Measurements from ENCODE around the gene MAPK8. TPM values are rescaled to one million over a fixed set of nuclear protein-coding genes. Genes with fewer than 3 reads are reported as not detected.

The MAPK8 gene
- total RNA-seq, 2 experiments from 2014 or later = 44.2 to 45.4 TPM

DNA sequence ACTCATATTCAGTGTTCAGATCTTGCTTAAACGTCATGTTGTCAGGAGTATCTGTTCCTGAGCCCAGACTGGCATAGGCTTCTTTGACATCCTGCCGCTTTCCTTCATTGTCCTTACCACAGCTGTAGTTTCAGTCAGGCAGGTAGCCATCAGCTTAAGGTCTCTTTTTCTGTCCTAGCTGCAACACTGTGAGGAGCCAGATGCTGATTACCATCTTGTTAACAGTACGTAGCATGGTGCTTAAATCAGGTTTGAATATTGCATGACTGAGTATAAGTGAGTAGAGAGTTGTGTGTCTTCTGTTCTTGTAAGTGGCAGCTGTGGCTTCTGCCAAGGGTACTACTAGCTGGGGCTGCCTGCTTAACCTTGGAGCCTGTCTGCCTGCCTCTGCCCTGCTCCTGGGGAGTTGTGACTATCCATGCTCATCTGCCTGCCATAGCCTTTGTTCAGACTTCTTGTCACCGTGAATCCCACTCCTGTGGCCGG lies 92.6 kb downstream of the MAPK8 start:
- H3K36me3 Mint-ChIP-seq = no peaks in the 10 kb centered on the region
- no peaks in the 10 kb centered on the region for H3K9me3 Mint-ChIP-seq
- no peak for DNase-seq
- no peaks in the 10 kb centered on the region for H3K27me3 Mint-ChIP-seq
- no peak overlapping the region for H3K4me3 Mint-ChIP-seq
- POLR2A ChIA-PET = no interaction called here
- CTCF ChIA-PET = no interaction called here
- intact Hi-C loops (cut with micrococcal nuclease) = no loop called here
- no peak overlapping the region for H3K27ac Mint-ChIP-seq
- peaks cover 14% of the 10 kb centered on the region for H3K4me1 Mint-ChIP-seq (ENCODE audit: low read depth)

DNA sequence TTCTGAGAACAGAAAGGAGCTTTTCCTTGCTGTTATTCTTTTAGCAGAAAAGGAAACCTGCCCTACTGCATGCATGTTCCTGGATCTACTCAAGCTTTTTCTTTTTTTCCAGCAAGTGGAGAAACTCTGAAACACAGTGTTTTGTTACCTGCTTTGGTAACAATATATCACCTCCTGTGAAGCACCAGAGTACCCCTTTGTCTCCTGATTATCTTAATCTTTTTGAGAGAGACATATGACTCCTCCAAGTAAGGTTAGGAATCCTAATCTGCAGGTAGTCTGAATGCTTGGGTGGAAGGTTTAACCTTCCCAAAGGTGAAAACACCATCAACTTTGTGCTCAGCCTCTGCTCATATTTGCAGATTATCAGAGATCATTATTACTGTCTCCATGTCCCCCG lies 93.1 kb downstream of the MAPK8 start:
- ChIA-PET CTCF (no interaction called here), POLR2A (no interaction called here)
- H3K27ac Mint-ChIP-seq = no peak overlapping the region
- intact Hi-C loops (cut with micrococcal nuclease) = no loop called here
- no peak for DNase-seq
- peaks cover 1% of the 10 kb centered on the region for H3K36me3 Mint-ChIP-seq
- H3K4me1 Mint-ChIP-seq (ENCODE audit: low read depth) = peaks cover 14% of the 10 kb centered on the region
- H3K4me3 Mint-ChIP-seq = no peak overlapping the region
- H3K9me3 Mint-ChIP-seq = no peaks in the 10 kb centered on the region
- no peaks in the 10 kb centered on the region for H3K27me3 Mint-ChIP-seq

DNA sequence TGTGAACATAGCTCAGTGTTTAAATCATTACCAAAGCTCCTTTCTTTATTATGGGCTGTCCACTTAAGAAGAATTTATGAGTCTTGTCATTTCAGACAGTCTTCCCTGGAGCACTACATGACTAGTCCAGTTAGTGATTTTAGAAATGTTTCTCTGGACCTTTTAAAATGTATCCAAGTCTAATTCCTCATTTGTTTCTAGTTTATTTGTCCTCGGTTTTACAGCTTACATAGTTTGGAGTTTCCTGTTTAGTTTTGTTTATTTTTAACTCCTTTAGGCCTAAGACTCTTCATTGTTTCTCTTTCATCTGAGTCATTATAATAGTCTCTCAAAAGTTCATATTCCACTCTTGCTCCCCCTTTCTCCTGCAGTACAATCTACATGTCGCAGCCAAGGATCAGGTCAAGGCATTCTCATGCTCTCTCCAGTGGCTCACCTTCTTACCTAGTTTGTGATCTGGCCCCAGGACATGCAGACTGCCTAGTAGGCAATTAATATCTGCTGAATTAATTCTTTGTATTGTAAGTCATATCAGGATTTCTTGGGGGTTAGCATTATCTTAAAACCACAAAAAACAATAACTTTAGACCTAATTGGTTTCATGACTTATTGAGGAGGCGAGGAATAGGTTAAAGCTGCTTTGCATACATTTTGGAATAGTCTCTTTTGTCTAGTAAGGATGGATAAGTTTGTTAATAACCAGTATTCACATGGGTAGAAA lies 93.8 kb downstream of the MAPK8 start:
- intact Hi-C loops (cut with micrococcal nuclease) = no loop called here
- no peak overlapping the region for H3K4me3 Mint-ChIP-seq
- peaks cover 14% of the 10 kb centered on the region for H3K4me1 Mint-ChIP-seq (ENCODE audit: low read depth)
- no peak for DNase-seq
- ChIA-PET POLR2A (no interaction called here), CTCF (no interaction called here)
- no peaks in the 10 kb centered on the region for H3K9me3 Mint-ChIP-seq
- peaks cover 3% of the 10 kb centered on the region for H3K36me3 Mint-ChIP-seq
- no peaks in the 10 kb centered on the region for H3K27me3 Mint-ChIP-seq
- H3K27ac Mint-ChIP-seq = no peak overlapping the region

DNA sequence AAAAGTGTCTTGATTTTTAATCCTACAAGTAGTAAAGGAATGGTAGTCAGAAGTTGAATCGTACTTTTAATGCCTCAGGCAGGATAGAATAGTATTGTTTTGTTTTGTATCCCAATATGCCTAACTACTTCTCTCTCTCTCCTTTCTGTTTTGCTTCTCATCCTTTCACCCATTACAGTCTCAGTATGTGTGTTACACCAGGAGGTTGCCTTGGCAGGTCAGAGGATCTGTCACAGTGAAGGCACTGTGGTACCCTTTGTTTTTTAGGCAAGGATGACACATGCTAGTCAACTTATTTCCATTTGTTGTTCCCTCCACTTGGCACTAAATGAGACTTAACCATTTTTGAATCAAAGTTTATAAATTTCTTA lies 94.4 kb downstream of the MAPK8 start:
- H3K4me1 Mint-ChIP-seq (ENCODE audit: low read depth) = peaks cover 14% of the 10 kb centered on the region
- H3K36me3 Mint-ChIP-seq = peaks cover 5% of the 10 kb centered on the region
- CTCF ChIA-PET = no interaction called here
- H3K4me3 Mint-ChIP-seq = no peak overlapping the region
- no peaks in the 10 kb centered on the region for H3K9me3 Mint-ChIP-seq
- H3K27me3 Mint-ChIP-seq = no peaks in the 10 kb centered on the region
- H3K27ac Mint-ChIP-seq = no peak overlapping the region
- POLR2A ChIA-PET = no interaction called here
- intact Hi-C loops (cut with micrococcal nuclease) = no loop called here
- DNase-seq = no peak

DNA sequence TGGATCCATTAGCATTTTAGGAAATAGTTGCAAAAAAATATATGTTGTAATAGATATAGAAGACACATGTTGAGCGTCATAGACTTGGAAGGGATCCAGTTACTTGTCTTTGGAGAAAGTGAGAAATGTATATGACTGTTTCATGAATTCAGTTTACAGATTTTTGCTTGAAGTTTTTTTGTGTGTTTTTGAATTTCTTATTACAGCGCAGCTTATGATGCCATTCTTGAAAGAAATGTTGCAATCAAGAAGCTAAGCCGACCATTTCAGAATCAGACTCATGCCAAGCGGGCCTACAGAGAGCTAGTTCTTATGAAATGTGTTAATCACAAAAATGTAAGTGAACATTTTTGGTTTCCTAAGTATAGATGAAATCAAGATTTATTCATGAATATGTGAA lies 98.2 kb downstream of the MAPK8 start:
- POLR2A ChIA-PET = interaction anchor here (0.9 kb wide), 1 partner anchor 20 kb away, joined by 3 read pairs; no protein-coding TSS in a partner anchor
- Mint-ChIP-seq H3K4me3 (no peak overlapping the region), H3K27me3 (no peaks in the 10 kb centered on the region), H3K27ac (no peak overlapping the region), H3K4me1 (ENCODE audit: low read depth) (peaks cover 12% of the 10 kb centered on the region), H3K36me3 (peaks cover 8% of the 10 kb centered on the region), H3K9me3 (no peaks in the 10 kb centered on the region)
- no peak for DNase-seq
- intact Hi-C loops (cut with micrococcal nuclease) = no loop called here
- CTCF ChIA-PET = no interaction called here

DNA sequence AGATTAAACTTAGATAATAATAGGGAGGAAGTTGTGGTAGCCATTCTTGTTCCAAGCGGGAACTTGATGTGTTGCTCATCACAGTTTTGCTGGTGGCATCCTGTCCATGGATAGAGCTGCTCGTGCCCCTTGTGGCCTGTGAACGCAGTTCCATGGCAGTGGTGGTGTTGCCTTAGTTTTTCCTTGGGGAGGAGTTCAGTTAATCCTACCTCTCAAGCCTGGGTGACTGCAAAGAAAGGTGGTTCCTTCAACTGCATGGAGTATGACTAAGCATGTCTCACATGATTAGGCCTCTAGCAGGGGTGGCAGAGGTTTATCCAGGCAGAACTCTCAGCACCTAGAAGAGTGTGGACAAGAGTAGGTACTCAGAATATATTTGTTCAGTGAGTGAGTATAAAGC lies 99.7 kb downstream of the MAPK8 start:
- peaks cover 23% of the 10 kb centered on the region for H3K36me3 Mint-ChIP-seq
- H3K27me3 Mint-ChIP-seq = no peaks in the 10 kb centered on the region
- no peak for DNase-seq
- H3K4me3 Mint-ChIP-seq = no peak overlapping the region
- POLR2A ChIA-PET = no interaction called here
- no peaks in the 10 kb centered on the region for H3K9me3 Mint-ChIP-seq
- CTCF ChIA-PET = no interaction called here
- H3K27ac Mint-ChIP-seq = no peak overlapping the region
- intact Hi-C loops (cut with micrococcal nuclease) = no loop called here
- no peaks in the 10 kb centered on the region for H3K4me1 Mint-ChIP-seq (ENCODE audit: low read depth)

DNA sequence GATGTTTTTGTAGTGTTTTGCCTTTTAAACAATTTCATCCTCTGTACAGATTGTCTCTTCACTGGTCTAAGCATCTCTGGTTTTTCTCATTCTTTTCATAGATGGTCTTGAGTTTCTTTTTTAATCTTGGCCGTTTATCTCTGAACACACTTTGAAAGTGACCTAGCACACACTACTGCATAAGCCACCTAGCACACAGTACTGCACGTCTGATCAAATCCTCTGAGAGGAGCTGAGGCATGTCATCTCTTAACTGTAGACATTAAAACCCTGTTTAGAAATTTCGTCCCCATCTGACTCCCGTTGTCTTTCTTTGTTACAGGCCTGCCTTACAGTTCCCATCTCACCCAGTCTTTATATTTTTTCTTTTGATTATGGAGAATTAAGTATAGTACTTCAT lies 100.2 kb downstream of the MAPK8 start:
- intact Hi-C loops (cut with micrococcal nuclease) = no loop called here
- H3K27ac Mint-ChIP-seq = no peak overlapping the region
- DNase-seq = no peak
- peaks cover 28% of the 10 kb centered on the region for H3K36me3 Mint-ChIP-seq
- H3K4me3 Mint-ChIP-seq = no peak overlapping the region
- H3K27me3 Mint-ChIP-seq = no peaks in the 10 kb centered on the region
- H3K4me1 Mint-ChIP-seq (ENCODE audit: low read depth) = no peaks in the 10 kb centered on the region
- CTCF ChIA-PET = no interaction called here
- POLR2A ChIA-PET = no interaction called here
- H3K9me3 Mint-ChIP-seq = no peaks in the 10 kb centered on the region

DNA sequence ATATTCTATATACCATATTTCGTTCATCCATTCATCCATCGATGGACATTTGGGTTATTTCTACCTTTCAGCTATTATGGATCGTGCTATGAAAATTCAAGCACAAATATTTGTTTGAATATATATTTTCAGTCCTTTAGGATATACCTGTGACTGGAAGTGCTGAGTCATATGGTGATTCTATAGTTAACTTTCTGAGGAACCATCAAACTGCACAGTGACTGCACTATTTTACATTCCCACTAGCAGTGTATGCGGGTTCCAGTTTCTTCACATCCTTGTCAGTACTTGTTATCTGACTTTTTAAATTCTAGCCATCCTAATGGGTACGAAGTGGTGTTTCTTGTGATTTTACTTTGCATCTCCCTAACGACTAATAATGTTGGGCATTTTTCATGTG lies 104.0 kb downstream of the MAPK8 start:
- Mint-ChIP-seq H3K27me3 (no peaks in the 10 kb centered on the region), H3K4me3 (no peak overlapping the region), H3K4me1 (ENCODE audit: low read depth) (no peaks in the 10 kb centered on the region), H3K9me3 (peaks cover 15% of the 10 kb centered on the region), H3K36me3 (peaks cover 49% of the 10 kb centered on the region), H3K27ac (no peak overlapping the region)
- DNase-seq = no peak
- ChIA-PET CTCF (interaction anchor here (0.5 kb wide), 1 partner anchor 44 kb away, joined by 3 read pairs; no protein-coding TSS in a partner anchor), POLR2A (no interaction called here)
- intact Hi-C loops (cut with micrococcal nuclease) = no loop called here

DNA sequence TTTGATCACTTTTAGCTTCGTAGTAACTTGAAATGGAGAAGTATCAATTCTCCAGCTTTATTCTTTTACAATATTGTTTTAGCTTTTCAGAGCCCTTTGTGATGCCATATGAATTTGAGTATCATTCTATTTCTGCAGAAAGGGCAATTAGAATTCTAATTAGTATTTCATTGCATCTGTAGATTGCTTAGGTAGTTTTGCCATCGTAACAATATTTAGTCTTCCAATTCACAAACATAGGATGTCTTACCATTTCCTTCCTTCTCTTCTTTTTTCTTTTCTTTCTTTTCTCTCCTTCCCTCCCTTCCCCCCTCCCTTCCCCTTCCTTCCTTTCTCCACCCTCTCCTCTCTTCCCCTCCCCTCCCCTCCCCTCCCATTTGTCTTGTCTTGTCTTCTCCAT lies 105.0 kb downstream of the MAPK8 start:
- POLR2A ChIA-PET = no interaction called here
- intact Hi-C loops (cut with micrococcal nuclease) = no loop called here
- Mint-ChIP-seq H3K4me1 (ENCODE audit: low read depth) (no peaks in the 10 kb centered on the region), H3K9me3 (peaks cover 15% of the 10 kb centered on the region), H3K27me3 (no peaks in the 10 kb centered on the region), H3K27ac (no peak overlapping the region), H3K4me3 (no peak overlapping the region), H3K36me3 (peaks cover 45% of the 10 kb centered on the region)
- DNase-seq = no peak
- CTCF ChIA-PET = no interaction called here

DNA sequence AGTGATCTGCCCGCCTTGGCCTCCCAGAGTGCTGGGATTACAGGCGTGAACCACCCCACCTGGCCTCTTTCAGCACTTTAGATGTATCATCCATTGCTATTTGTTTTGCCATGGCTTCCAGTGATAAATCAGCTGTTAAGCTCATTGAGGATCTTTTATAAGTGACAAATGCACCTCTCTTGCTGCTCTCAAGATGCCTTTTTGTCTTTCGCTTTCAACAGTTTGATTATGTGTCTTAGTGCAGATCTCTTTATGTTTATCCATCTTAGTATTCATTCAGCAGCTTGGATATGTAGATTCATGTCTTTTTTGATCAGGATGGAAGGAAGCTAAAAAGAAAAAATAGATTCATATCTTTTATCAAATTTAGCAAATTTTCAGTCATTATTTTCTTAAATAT lies 105.6 kb downstream of the MAPK8 start:
- H3K9me3 Mint-ChIP-seq = peaks cover 15% of the 10 kb centered on the region
- POLR2A ChIA-PET = no interaction called here
- H3K27me3 Mint-ChIP-seq = no peaks in the 10 kb centered on the region
- peaks cover 45% of the 10 kb centered on the region for H3K36me3 Mint-ChIP-seq
- intact Hi-C loops (cut with micrococcal nuclease) = no loop called here
- no peak overlapping the region for H3K27ac Mint-ChIP-seq
- H3K4me1 Mint-ChIP-seq (ENCODE audit: low read depth) = no peaks in the 10 kb centered on the region
- H3K4me3 Mint-ChIP-seq = no peak overlapping the region
- CTCF ChIA-PET = no interaction called here
- DNase-seq = no peak

DNA sequence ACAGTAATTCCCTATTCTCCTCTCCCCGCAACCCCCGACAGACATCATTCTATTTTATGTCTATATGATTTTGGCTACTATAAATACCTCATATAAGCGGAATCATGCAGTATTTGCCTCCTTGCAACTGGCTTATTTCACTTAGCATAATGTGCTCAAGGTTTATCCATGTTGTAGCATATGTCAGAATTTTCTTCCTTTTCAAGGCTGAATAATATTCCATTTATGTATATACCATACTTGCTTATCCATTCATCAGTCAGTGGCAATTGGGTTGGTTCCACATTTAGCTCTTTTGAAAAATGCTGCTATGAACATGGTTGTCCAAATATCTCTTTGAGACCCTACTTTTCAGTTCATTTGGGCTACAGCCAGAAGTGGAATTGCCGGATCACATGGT lies 106.5 kb downstream of the MAPK8 start:
- intact Hi-C loops (cut with micrococcal nuclease) = no loop called here
- POLR2A ChIA-PET = no interaction called here
- no peaks in the 10 kb centered on the region for H3K4me1 Mint-ChIP-seq (ENCODE audit: low read depth)
- no peak overlapping the region for H3K27ac Mint-ChIP-seq
- DNase-seq = no peak
- no peaks in the 10 kb centered on the region for H3K27me3 Mint-ChIP-seq
- peaks cover 45% of the 10 kb centered on the region for H3K36me3 Mint-ChIP-seq
- no peak overlapping the region for H3K4me3 Mint-ChIP-seq
- CTCF ChIA-PET = no interaction called here
- peaks cover 15% of the 10 kb centered on the region for H3K9me3 Mint-ChIP-seq

DNA sequence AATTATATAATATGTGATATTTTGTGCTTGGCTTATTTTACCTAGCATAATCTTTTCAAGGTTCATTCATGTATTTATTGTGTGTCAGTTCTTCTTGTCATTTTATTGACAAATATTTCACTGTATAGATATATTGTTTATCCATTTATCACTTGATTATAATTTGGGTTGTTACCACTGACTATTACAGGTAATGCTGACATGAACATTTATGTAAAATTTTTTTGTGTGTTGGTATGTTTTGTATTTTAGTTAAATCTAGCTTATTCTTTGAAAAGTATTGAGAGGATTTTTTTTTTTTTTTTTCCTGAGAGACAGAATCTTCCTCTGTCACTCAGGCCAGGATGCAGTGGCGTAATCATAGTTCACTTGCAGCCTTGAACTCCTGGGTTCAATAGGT lies 107.7 kb downstream of the MAPK8 start:
- no peak for DNase-seq
- intact Hi-C loops (cut with micrococcal nuclease) = no loop called here
- Mint-ChIP-seq H3K4me3 (no peak overlapping the region), H3K4me1 (ENCODE audit: low read depth) (no peaks in the 10 kb centered on the region), H3K27me3 (no peaks in the 10 kb centered on the region), H3K9me3 (peaks cover 15% of the 10 kb centered on the region), H3K36me3 (peaks cover 45% of the 10 kb centered on the region), H3K27ac (no peak overlapping the region)
- ChIA-PET CTCF (no interaction called here), POLR2A (no interaction called here)

DNA sequence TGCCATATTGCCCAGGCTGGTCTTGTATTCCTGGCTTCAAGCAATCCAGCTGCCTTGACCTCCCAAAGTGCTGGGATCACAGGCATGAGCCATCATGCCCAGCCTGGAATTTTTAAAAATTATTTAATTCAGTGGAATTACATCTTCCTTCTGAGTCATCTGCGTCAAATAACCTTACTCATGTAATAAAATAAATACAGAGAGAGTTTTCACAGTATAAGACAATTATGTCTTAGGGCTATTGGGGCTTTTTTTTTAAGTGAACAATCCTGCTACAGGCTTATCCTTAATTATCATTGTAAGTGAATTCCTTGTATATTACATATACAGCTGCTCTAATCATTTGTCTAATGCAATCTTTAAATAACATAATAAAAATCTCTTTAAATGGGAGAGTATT lies 108.3 kb downstream of the MAPK8 start:
- Mint-ChIP-seq H3K4me3 (no peak overlapping the region), H3K9me3 (peaks cover 15% of the 10 kb centered on the region), H3K4me1 (ENCODE audit: low read depth) (no peaks in the 10 kb centered on the region), H3K27ac (no peak overlapping the region), H3K36me3 (peaks cover 43% of the 10 kb centered on the region), H3K27me3 (no peaks in the 10 kb centered on the region)
- intact Hi-C loops (cut with micrococcal nuclease) = no loop called here
- ChIA-PET POLR2A (no interaction called here), CTCF (no interaction called here)
- DNase-seq = no peak
